Jurkat, Clone E6-1 (cell line): Measurements from ENCODE around the gene TBCK.
A peak's percentile ranks its signal among the peaks of the same experiment; 100 is the strongest.

ENCODE experiments used
- DNase-seq: peaks from one replicate; pipeline ENCODE4 v3.0.0-alpha.2; 2011; ENCODE audit warnings: low read depth, low spot score
- H3K4me3 ChIP-seq: 2 replicates; pipeline ENCODE4 v1.5.1; 2011; ENCODE audit warnings: mild to moderate bottlenecking, low read length, control low read depth, moderate library complexity

Gene TBCK

GRCh38 chr4:106297245-106298035 is 18.6 kb downstream of the TBCK start:
- H3K4me3 ChIP-seq: no peak overlapping the region
- no peak for DNase-seq

- DNase-seq: no peak
- H3K4me3 ChIP-seq: no peak overlapping the region
Measured at GRCh38 chr4:106294062-106294461, 21.9 kb downstream of the TBCK start.

- DNase-seq: no peak
- no peak overlapping the region for H3K4me3 ChIP-seq
Measured at GRCh38 chr4:106291678-106292077, 24.3 kb downstream of the TBCK start.

- no peak overlapping the region for H3K4me3 ChIP-seq
- DNase-seq: no peak
Measured at GRCh38 chr4:106289737-106290136, 26.3 kb downstream of the TBCK start.

DNA sequence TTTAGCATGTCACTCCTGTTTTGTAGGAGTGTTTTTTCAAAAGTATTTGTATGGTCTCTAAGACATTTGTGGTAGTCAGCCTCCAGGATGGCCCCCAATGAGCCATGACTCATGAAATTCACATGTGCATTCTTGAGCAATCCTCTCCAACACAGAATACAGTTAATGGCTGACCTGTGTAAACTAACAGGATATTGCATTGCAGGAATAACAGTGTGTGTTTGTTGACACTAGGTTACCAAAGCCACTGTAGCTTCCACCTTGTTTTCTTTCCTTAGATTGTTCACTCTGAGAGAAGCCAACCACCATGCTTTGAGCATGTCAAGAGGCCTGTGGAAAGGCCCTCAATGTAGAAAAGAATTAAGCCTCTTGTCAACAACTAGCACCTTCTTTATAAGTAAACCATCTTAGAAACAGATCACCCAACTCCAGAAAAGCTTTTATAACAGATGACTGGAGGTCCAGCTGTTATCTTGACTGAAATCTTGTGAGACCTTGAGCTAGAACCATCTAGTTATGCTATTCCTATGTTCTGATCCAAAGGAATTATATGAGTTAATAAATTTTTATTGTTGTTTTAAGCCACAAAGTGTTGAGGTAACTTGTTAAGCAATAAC is 28.5 kb downstream of the TBCK start:
- no peak for DNase-seq
- H3K4me3 ChIP-seq: no peak overlapping the region

- DNase-seq: no peak
- H3K4me3 ChIP-seq: no peak overlapping the region
Measured at GRCh38 chr4:106286611-106287010, 29.4 kb downstream of the TBCK start.

DNA sequence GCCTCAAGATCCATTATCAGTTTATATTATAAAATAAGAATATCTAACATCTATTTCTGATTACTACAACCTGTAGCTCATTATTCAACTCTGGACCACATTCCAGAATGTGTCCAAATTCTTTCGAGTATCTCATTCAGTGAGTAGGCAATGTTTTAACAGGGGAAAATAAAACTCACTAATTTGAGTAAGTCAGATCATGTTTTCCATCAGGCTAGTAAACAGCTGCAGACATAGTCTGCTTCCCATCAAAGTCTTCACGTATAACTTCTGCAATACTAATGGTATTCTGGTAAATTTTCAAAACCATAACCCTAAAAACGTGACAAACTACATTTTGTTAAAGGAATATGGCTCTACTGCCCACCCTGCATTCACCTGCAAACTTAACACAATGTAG is 31.8 kb downstream of the TBCK start:
- DNase-seq: no peak
- H3K4me3 ChIP-seq: no peak overlapping the region

- H3K4me3 ChIP-seq: no peak overlapping the region
- DNase-seq: no peak
Measured at GRCh38 chr4:106277140-106277675, 38.8 kb downstream of the TBCK start.

GRCh38 chr4:106273831-106274230 is 42.2 kb downstream of the TBCK start:
- DNase-seq: no peak
- no peak overlapping the region for H3K4me3 ChIP-seq

DNA sequence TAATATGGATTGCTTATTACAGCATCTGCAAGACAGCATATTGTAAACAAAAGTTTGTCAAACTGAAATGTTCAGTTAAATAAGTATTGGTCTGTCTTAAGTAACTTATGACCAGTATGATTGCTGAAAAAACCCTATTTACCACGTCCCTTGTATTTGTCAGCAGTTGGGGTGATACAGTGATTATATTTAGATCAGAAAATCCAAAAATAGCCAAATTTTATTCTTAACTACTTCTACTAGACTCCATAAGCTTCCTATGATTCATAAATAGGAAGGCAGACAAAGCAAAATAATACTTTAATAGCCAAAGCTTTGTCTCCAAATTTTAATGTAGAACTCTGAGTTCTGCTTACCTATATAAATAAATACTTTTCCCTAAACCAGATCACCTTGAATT is 45.3 kb downstream of the TBCK start:
- H3K4me3 ChIP-seq: no peak overlapping the region
- no peak for DNase-seq

DNA sequence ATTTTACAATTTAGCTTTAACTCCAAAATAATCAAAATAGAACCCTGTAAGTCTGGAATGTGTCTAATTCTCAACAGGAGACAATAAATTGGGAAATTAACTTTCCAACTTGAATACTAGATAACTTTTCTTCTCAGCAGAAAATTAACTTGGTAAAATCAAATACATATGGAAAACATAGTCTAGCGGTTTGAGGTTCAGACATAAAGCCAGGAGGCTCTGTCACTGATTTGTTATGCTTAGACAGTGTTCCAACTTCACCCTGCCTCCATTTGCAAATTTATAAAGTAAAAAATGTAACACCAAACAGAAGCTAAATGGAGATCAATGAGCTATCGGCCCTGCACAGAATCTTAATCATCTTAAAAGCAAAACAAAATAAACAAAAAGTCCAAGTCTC is 46.3 kb downstream of the TBCK start:
- H3K4me3 ChIP-seq: no peak overlapping the region
- DNase-seq: no peak

GRCh38 chr4:106268786-106269185 is 47.2 kb downstream of the TBCK start:
- DNase-seq: no peak
- no peak overlapping the region for H3K4me3 ChIP-seq

GRCh38 chr4:106266201-106266600 is 49.8 kb downstream of the TBCK start:
- H3K4me3 ChIP-seq: no peak overlapping the region
- peak; percentile 44 for DNase-seq

GRCh38 chr4:106264331-106264728 is 51.7 kb downstream of the TBCK start:
- DNase-seq: no peak
- no peak overlapping the region for H3K4me3 ChIP-seq

GRCh38 chr4:106263594-106264330 is 52.2 kb downstream of the TBCK start:
- no peak overlapping the region for H3K4me3 ChIP-seq
- no peak for DNase-seq

DNA sequence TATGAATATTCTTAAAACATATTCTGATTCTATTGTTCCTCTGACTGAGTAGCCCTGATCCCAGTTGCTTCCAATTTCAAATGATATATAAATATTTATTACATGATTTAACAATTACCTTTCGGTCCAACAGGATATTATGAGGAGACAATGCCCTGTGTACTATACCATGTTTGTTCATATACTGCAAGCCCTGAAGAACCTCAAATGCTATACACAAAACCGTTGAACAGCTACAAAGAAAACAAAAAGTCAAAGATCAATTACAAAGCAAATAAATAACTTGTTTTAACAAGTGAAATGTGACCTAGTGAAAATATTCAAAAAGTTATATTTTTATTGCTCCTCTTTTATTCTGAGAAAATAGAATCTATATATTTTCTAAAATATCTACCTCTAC is 54.0 kb downstream of the TBCK start:
- no peak overlapping the region for H3K4me3 ChIP-seq
- DNase-seq: no peak

- DNase-seq: no peak
- no peak overlapping the region for H3K4me3 ChIP-seq
Measured at GRCh38 chr4:106258145-106259045, 57.6 kb downstream of the TBCK start.

- no peak for DNase-seq
- H3K4me3 ChIP-seq: no peak overlapping the region
Measured at GRCh38 chr4:106256190-106256589, 59.8 kb downstream of the TBCK start.

GRCh38 chr4:106255195-106255594 is 60.8 kb downstream of the TBCK start:
- no peak for DNase-seq
- no peak overlapping the region for H3K4me3 ChIP-seq
